Ramos (cell line): Measurements from ENCODE around the gene NPTXR.
"Not testable (repeated sequence)": the region's sequence is repeated elsewhere in the genome, so short reads cannot be mapped to it uniquely, and the experiment has no call there.

Source experiments
- in situ Hi-C: fragments of 300-500 bp; cut with MboI; formaldehyde crosslinking; loops from one replicate; pipeline ENCODE4 v1.14.3; 2022; ENCODE audit warnings: low sequenced_read_pairs; ENCODE audit not compliant: unreplicated experiment

Gene NPTXR

GRCh38 chr22:38811241-38811640 lies 32.6 kb downstream of the NPTXR start:
- in situ Hi-C loops, result no loop called here

GRCh38 chr22:38805041-38805593 lies 38.7 kb downstream of the NPTXR start:
- in situ Hi-C loops, result not testable (repeated sequence)

- in situ Hi-C loops, result no loop called here
Observed at GRCh38 chr22:38802671-38803121, 41.1 kb downstream of the NPTXR start.

GRCh38 chr22:38799265-38800002 lies 44.4 kb downstream of the NPTXR start:
- in situ Hi-C loops, result no loop called here

GRCh38 chr22:38798496-38798895 lies 45.3 kb downstream of the NPTXR start:
- in situ Hi-C loops, result no loop called here

- in situ Hi-C loops, result no loop called here
Observed at GRCh38 chr22:38796262-38796957, 47.4 kb downstream of the NPTXR start.

- in situ Hi-C loops, result no loop called here
Observed at GRCh38 chr22:38795569-38795968, 48.3 kb downstream of the NPTXR start.

GRCh38 chr22:38793721-38794466 lies 49.9 kb downstream of the NPTXR start, which contains the start of gene DNAL4:
Gene DNAL4, minus strand, starts transcription at chr22:38794143. Its CDS starts 11,412 bp downstream, at chr22:38782731.
- in situ Hi-C loops, result no loop called here

- in situ Hi-C loops, result no loop called here
Observed at GRCh38 chr22:38793317-38793716, 50.5 kb downstream of the NPTXR start.

- in situ Hi-C loops, result no loop called here
Observed at GRCh38 chr22:38792833-38793232, 51.0 kb downstream of the NPTXR start.

GRCh38 chr22:38789606-38790005 lies 54.2 kb downstream of the NPTXR start:
- in situ Hi-C loops, result loop anchor here (5.0 kb wide), 1 partner anchor 43 kb away; no protein-coding TSS in a partner anchor

GRCh38 chr22:38788846-38789245 lies 55.0 kb downstream of the NPTXR start:
- in situ Hi-C loops, result loop anchor here (5.0 kb wide), 1 partner anchor 43 kb away; no protein-coding TSS in a partner anchor

- in situ Hi-C loops, result loop anchor here (5.0 kb wide), 1 partner anchor 44 kb away; no protein-coding TSS in a partner anchor
Observed at GRCh38 chr22:38788021-38788816, 55.6 kb downstream of the NPTXR start.

GRCh38 chr22:38786631-38787030 lies 57.2 kb downstream of the NPTXR start:
- in situ Hi-C loops, result loop anchor here (5.0 kb wide), 1 partner anchor 46 kb away; no protein-coding TSS in a partner anchor

- in situ Hi-C loops, result loop anchor here (5.0 kb wide), 1 partner anchor 47 kb away; no protein-coding TSS in a partner anchor
Observed at GRCh38 chr22:38784856-38785255, 59.0 kb downstream of the NPTXR start.

- in situ Hi-C loops, result no loop called here
Observed at GRCh38 chr22:38784035-38784434, 59.8 kb downstream of the NPTXR start.

- in situ Hi-C loops, result no loop called here
Observed at GRCh38 chr22:38783095-38783615, 60.7 kb downstream of the NPTXR start.

GRCh38 chr22:38782402-38783094 lies 61.3 kb downstream of the NPTXR start:
- in situ Hi-C loops, result no loop called here

- in situ Hi-C loops, result no loop called here
Observed at GRCh38 chr22:38781033-38781432, 62.8 kb downstream of the NPTXR start.
